Fibroblast of upper back skin (primary cell): Measurements from ENCODE around the gene LRP1B.

ENCODE experiments used
- DNase-seq: peaks from one replicate; pipeline ENCODE4 v3.0.0-alpha.2; 2013

LRP1B gene

DNA sequence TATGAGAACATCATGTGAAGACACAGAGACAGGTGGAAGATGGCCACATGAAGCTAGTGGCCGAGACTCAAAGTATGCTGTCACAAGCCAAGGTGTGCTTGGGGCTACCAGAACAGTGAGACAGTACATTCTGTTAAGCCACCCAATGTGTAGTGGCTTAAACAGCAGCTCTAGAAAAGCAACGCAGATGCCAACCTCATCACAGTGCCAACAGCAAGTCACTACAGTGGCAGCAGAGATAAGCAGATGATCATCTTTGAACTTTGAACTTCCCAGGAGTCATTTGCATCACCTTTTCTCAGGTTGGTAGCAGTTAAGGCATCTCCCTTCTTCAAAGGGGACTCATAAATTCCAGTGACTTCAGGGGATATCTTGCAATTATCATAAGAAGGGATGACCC lies 394.4 kb downstream of the LRP1B start:
- no peak for DNase-seq

DNA sequence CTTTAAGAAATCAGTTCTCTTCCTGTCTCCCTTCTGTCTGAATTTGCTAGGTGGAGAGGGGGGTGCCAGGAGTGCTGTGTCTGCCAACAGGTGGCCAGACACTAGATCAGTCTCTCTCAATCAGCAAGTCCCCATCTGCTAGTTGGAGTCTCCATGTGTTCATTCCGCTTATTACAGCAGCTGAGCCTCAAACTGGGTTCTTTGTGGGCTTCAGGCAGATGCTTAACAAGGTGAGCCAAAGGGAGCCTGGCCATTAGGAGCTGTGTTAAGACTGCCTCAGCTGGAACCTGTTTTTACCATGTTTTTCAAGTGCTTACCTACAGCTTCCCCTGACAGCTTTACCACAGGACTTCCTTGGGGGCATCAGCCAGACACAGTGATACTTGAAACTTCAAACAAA lies 401.9 kb downstream of the LRP1B start:
- DNase-seq: no peak

DNA sequence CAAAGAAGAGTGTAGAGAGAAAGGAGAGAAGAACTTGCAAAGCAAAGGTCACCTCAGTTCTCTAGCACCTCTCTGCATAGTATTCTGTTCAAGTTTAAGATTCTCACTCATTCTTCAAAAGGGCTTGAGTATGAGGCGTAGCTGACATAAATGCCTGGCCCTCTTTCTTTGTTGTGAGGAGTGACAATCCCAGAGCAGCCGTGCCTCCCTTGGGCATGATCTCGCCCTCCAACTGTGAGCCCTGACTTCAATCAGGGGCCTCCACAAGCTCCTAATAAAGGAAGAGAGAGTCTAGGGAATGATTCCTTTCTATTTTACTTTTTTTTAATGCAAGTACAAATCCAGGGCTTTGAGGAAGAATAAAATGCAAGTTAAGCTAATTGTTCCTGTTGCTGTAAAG lies 402.7 kb downstream of the LRP1B start:
- DNase-seq: no peak

DNA sequence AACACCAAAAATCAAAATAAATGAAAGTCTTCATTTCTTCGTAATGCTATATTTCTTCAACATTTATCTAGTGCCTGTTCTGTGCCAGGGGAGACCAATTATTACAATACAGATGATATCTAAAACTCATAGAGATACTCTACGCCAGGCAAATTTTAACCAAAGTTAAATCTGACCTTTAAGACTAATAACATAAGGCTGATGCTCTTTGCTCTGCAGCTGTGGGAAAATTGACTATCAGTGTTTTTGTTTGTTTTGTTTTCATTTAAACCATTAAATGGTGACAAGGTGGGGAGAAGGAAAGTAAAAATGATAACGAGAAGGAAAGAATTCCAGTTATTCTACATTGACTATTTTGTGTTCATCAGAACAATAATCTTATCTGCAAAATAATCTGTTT lies 406.4 kb downstream of the LRP1B start:
- no peak for DNase-seq

DNA sequence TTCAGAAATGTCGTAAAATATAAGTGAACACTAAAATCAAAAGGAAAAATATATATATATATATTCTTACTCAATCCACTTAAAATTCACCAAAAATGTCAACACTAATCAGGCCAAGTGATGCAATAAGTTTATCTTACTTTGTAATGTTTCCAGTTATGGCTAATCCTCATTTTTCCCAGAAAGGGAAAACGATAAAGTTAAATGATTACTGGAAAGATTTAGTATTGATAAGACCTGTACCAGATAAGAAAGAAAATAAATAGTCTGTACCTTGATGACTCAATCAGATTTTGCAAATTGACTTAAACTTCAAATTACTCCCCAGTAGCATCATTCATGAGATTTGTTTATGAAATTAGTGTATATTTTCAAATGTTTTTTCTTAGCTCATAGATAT lies 407.0 kb downstream of the LRP1B start:
- no peak for DNase-seq

DNA sequence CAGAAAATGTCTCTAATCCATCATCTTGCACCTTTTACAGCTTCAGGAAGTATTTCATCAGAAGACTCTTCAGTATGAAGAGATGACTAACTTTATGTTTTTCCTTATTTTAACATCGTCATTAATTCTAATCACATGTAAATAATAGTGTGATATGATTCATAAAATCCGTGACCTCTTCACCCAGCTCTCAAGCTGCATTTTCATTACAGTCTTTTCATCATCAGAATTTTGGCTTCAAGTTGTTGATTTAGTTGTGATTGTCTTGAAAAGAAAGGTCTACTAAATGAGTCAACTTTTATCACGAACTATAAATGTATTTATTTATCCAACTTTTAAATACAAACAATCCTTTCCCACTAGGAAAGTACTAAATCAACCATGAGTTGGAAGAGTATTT lies 410.3 kb downstream of the LRP1B start:
- no peak for DNase-seq

DNA sequence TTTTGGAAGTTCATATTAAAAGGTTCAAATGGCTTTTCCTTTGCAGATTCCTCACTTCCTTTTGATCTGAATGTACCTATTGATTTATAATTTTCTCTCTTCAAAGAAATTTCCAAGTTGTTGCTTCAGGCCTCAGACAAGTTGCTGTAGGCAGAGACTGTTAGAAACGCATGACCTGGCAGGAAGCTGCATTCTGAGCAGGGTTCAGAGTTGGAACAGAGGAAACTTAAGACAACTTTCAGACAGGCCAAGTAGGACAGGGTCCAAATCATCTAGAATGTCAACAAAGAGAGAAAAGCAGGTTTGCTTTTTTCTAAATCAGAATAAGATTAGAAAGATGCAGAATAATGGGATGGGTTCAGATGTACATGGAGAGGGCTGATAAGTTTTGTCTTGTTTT lies 416.3 kb downstream of the LRP1B start:
- DNase-seq: no peak

DNA sequence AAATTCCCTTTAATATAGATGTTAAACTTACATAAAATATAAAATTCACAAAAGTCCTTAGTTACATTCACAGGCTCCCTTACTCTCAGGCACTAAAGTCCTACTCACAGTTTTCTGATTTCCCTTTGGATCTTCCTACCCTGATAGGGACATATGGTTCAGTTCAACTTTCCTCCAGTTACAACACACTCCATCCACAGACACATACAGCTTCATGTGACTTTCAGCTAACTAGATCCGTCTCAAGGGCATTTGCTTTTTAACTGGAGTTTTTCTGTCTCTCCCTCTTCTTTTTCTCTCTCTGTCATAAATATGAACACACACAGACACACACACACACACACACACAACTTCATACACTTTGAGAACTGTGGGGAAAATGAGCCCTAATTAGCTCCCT lies 419.2 kb downstream of the LRP1B start:
- no peak for DNase-seq

DNA sequence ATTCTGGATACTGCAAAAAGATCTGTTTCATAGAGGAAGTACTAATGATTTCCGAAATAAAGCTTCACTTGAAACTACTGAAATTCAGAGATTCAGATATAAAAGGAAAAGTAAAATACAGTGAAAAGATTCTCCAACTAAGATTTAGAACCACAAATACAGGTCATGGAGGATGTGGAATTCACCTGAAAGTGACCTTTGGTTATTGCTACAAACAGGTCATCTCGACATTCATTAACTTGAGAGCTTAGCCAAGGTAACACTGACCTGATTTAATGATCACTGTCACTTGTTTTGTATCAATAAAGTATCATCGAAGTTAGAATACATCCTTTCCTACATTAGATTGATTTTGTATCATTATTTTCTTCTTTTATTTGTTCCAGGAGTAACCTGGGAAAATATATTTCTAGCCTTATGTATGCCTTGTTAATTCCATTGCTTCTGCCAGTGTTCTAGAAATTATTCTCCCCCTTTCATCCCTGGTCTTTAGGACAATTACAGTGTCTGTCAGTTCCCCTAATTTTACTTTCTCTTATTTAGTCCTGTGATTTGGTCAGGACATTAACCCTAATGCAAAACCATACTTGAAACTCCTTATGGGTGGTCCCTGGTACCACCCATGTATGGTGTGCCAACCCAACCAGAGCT lies 420.1 kb downstream of the LRP1B start:
- no peak for DNase-seq

DNA sequence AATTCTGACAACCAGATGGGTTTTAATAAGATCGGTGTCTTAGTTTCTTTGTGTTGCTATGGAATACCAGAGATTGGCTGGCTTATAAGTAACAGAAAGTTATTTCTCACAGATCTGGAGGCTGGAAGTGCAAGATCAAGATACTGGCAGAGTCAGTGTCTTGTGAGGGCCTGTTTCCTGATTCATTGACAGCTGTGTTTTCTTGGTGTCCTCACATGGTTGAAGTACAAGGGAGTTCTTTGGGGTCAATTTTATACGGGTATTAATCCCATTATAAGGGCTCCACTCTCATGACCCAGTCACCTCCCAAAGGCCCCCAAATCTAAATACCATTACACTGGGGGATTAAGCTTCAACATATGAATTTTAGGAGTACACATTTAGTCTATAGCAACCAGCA lies 421.1 kb downstream of the LRP1B start:
- no peak for DNase-seq

DNA sequence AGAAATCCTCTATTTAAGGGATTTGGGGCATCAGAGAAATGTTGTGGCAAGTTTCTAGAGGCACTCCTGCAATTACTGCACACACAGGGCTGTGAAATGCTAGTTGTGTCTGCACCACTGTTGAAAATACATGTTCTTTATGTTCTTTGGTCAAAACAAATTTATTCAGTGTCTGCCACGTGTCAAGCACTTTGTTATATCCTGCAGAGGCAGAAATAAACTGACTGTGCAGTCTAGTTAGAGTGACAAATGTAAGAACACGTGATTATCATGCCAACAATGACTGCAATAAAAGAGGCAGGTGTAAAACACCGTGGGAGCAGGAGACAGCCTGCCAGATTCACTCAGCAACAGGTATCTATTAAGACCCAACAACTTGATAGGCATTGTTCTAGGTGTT lies 423.3 kb downstream of the LRP1B start:
- DNase-seq: no peak

DNA sequence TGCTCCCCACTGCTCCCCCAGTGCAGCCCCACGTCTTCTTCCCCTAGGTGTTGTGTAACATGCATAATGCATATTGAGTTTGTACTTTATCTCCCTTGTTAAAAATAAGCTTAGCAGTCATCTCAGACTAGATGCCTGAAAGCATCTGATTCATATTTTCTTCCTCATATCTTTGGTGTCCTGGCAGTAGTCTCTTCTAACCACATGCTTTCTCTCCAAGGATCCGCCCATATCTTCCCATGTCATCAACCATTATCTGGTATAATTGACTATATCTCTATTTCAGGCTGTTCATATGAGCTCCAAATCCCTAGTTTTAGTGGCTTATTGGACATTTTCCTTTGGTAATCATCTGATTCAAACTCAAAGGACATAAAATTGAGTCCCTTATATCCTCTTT lies 426.3 kb downstream of the LRP1B start:
- DNase-seq: no peak

DNA sequence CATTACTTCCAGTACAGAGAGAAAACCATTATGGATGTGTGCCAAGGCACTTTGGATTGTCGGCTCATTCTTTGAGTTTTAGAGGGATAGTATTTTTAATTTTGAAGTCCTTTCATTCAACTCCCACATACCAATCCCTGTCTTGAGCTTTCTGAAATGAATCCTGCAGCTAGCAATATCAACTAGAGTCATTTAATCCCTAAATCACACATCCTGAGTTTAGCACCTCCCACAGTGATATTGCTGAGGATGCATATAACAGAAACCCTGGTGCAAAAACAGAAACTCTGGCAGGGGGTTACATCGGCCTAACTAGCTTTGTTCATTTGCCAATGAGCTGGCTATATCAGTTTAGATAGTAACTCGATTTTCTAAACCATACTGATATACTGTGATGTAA lies 427.3 kb downstream of the LRP1B start:
- no peak for DNase-seq

DNA sequence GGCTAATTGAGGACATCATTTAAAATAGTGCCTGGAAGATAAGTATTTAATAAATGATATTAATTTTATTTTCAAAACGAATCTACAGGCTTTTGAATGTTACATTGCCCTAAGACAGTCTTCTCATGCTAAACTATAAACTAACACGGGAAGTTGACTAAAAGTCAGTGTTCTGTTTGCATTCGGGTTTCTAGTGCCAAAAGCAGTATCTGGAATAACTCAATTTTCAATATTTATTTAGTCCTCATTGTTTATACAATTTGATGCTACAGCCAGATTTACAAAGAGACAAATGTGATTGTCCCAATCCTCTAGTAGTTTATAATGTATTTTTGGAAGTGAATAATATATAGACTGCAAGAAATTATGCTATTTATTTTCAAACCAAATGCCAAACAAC lies 429.2 kb downstream of the LRP1B start:
- DNase-seq: no peak

DNA sequence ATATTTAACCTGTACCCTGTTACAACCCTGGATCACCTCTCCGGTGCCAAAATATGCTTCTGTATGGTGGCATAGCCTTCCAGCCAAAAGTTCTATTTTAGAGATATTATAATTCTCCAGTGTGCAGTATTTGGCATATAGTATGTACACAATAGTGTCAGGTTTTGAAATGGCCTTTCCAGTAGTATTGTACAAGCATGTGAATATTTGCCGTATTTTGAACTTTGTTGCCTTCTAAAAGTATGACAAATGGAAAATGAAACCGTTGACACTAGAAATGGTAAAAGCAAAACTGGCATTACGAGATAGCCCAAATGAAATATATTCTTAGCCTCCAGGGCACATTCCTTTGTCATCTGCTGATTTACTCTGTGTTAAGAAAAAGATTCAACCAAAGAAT lies 431.2 kb downstream of the LRP1B start:
- DNase-seq: no peak

DNA sequence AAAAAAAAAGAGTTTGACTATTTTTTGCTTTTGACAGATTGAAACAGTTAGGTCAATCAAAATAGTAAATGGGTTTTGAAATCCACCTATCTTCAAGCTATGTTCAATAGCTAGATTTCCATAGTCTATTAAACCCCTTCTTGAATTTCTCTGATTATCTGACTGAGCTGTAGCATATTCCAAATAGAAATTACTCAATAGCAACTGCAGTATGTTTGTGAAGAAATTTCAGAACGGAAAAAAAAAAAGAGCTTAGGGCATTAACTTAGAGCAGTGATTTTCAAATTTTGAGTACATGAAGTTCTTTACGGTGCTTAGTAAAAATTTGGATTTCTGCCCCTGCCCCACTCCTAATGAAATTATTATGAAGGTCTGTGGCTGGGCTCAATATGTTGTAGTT lies 432.3 kb downstream of the LRP1B start:
- DNase-seq: no peak

DNA sequence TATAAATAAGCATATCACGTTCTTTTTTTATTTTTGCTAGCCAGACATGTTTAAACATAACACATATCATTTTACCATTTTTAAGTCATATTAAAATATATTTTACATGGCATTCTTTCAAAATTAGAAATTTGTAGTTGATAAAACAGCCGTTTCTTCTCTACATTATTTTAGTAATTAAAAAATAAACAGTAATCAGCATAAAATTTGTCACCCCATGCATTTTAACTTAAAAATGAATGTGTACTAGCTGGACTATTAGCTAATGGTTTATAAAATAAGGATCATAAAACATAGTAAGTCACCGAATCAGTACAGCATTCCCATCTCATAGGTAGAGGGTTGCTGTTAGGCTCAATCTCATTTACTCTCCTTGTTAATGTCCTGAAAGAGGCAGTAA lies 433.8 kb downstream of the LRP1B start:
- no peak for DNase-seq

DNA sequence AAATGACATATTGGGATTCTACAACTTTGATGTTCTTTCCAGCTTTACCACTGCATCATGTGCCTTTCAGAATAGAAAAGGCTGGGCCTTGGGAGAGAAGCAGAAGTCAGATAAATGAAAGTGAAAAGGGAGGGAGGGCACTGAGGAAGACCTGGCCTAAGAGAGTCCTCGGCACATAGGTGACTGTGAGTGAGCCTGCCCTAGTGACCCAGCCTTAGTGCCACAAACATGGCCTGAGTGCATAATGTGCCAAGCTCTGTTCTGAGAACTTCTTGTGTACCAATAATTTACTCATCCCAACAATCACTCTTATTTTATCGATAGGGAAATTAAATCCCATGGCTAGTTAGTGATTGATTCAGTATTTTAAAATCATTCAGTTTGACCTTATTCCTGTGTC lies 436.6 kb downstream of the LRP1B start:
- DNase-seq: no peak

DNA sequence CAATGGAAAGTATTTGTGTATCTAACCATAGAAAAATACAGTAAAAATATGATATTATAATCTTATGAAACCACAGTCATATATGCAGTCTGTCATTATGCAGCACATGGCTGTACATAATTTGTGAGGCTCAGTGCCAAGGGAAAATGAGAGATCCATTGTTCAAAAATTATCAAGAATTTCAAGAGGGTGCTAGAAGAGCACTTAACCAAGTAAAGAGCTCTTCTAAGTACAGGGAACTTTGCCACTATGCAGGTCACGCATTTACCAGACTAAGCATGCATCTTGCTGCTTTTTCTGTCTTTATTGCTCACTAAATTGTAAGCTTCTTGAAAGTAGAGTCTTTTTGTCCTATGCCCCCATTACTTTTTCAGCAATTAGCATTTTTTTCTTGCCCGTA lies 438.0 kb downstream of the LRP1B start:
- DNase-seq: no peak

DNA sequence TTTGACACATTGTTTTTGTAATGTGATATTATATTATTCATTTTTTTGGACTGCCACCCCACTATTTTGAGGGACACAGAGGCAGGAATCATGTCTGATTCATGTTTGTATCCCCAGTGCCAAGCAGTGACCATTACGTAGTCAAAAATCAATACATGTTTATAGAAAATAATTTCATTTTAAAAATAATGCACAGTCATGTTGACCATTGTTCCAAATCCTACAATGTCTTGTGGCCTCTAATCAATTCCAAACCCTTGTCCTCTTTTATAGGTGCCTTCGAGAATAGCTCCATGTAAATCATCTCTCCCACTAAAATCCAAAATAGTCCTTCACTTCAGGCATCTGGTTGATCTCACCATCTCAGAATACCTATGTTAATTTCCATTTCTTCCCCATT lies 454.7 kb downstream of the LRP1B start:
- DNase-seq: no peak

DNA sequence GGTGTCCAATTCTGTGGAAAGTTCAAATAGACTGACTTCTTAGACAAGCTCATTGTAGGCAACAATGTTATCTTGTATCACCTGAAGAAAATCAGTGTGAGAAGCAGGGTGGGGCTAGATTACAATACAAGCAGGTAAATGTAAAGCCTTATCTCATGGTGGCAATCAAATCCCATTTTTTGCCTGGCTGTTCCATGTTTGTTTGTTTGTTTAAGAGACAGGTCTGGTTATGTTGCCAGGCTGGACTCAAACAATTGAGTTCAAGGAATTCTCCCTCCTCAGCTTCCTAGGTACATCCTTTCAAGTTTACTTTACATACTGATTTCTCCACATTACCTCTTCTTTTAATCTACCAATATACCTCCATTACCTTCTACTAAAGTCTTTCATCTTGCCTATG lies 464.6 kb downstream of the LRP1B start:
- no peak for DNase-seq

DNA sequence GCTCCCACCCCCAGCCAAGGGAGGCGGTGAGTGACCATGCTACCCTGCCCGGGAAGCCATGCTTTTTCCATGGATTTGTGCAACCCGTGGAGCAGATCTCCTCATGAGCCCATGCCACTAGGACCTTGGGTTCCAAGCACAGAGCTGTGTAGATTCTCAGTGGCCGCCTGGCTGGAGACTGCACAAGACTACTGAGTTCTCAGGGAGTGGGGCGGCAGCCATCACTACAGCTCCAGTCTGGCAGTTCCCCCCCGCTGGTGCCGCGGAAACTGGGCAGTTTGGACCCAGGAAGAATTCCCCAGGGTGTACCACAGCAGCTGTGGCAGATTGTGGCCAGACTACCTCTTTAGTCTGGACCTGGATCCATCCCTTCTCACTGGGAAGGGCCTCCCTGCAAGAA lies 470.6 kb downstream of the LRP1B start:
- no peak for DNase-seq

DNA sequence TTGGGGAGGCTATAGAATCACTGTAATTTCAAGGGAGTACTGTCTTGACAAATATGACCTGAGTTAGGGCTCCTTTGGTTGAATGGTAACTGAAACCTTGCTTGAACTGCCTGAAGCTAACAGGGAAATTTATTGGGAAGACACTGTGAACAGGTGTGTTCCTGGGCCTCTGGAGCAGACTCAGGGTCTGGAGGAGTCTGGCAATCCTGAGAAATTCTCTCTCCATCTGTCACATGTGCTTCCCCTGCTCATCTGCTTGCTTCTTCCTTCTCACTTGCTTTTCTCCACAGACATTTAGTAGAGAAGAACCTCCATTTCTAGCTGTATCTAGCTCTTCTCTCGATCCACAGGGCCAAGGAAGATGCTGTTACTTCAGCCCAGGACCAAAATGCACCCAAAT lies 476.5 kb downstream of the LRP1B start:
- DNase-seq: no peak

DNA sequence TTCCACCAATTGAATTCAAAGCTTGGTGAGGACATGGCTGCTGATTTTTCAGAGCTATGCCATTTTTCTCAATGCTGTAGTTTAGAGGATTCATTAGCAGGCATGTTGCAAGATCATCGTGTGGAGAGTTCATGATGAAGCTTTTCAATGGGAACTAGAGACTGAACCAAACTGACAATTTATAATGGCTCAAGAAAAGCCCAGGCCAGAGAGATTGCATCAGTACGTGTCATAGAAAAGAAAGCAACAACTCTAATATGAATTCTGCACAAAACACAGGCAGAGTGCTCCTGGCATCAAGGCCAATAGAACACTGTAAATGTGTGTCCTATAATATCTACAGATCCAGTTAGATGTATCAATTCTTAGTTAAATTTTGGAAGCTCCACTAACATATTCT lies 477.6 kb downstream of the LRP1B start:
- DNase-seq: no peak

DNA sequence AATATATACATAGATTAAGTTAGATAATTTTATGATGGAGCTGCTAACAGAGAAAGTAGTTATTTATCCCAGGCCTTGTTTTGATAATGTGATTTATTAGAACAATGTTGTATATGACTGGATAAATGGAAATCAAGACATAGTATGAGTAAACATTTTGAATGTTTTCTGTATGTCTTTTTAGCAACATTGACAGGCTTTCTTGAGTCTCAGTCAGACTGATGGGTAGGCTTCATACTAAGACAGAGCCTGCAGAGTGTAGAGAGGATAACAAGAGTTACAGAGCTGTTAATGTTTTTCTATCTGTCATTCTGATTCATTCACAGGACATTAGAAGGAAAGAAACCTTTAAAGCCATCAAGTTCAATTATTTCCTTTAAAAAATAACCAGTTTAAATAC lies 478.5 kb downstream of the LRP1B start:
- DNase-seq: no peak

DNA sequence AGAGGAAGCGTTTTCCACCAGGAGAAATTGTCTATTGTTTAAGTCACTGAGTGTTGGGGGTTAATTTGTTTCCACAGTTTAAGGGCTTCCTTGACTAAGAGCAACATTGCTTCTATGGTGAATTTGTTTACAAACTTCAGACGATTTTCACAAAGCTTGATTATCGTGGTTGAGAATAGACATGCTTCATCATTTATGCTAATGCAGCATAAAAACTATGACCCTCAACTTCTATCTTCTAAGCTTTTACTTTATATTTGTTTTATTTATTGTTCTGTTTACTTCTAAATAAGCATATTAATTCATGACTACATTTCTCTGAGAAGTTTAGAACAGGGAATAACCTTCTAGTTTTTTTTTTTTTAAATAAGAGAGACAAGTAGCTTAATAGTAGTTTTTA lies 483.5 kb downstream of the LRP1B start:
- DNase-seq: no peak
